K562 (cell line): ENCODE results near the gene IL5. TPM values are rescaled to one million over a fixed set of nuclear protein-coding genes. Genes with fewer than 3 reads are reported as not detected.
A peak's percentile ranks its signal among the peaks of the same experiment; 100 is the strongest.

Experiments used
- CC2D1A ChIP-seq: fragments of 450-650 bp; IDR thresholded peaks from 2 replicates; pipeline ENCODE4 v1.6.1; 2017; ENCODE audit warnings: mild to moderate bottlenecking
- CXXC5 ChIP-seq: fragments of 250-450 bp; sonication (Bioruptor Pico); IDR thresholded peaks from 2 replicates; pipeline ENCODE4 v1.8.0; 2022; ENCODE audit warnings: inconsistent platforms, mild to moderate bottlenecking, moderate library complexity
- KAT2B ChIP-seq: IDR thresholded peaks from one replicate; pipeline ENCODE4 v1.6.1; 2012; ENCODE audit warnings: low read depth, mild to moderate bottlenecking, control low read depth, inconsistent platforms, low read length, moderate library complexity
- MEF2D ChIP-seq: conservative IDR thresholded peaks from 2 replicates; pipeline ENCODE4 v1.6.1; 2016; ENCODE audit warnings: low read depth, missing genetic modification characterization, missing compliant biosample characterization
- RAD21 ChIP-seq, 2 experiments: fragments of 250-450 bp in 1 of 2; fragments of 450-650 bp in 1 of 2; sonication (Bioruptor Pico) in 1 of 2; formaldehyde crosslinking in 1 of 2; IDR thresholded peaks in 1 of 2; conservative IDR thresholded peaks in 1 of 2; 2 replicates each; pipeline versions ENCODE4 v1.4.0 to v1.8.0; 2020 to 2022; ENCODE audit warnings: mild to moderate bottlenecking in 2 of 2, moderate library complexity in 1 of 2
- RREB1 ChIP-seq: fragments of 250-450 bp; sonication (Bioruptor Pico); IDR thresholded peaks from 2 replicates; pipeline ENCODE4 v1.4.0; 2020
- SOX6 ChIP-seq: fragments of 450-650 bp; IDR thresholded peaks from 2 replicates; pipeline ENCODE4 v1.6.1; 2014; ENCODE audit warnings: mild to moderate bottlenecking
- TAL1 ChIP-seq: fragments of 450-650 bp; IDR thresholded peaks from 2 replicates; pipeline ENCODE4 v1.6.1; 2016; ENCODE audit warnings: mild to moderate bottlenecking
- TARDBP ChIP-seq: fragments of 450-650 bp; IDR thresholded peaks from 2 replicates; pipeline ENCODE4 v1.6.1; 2016
- TCF3 ChIP-seq: sonication (generic); formaldehyde crosslinking; IDR thresholded peaks from 2 replicates; pipeline ENCODE4 v1.4.0; 2020; ENCODE audit warnings: mild to moderate bottlenecking, missing genetic modification reagents
- TEAD4 ChIP-seq, 2 experiments: sonication (generic) in 1 of 2; formaldehyde crosslinking in 1 of 2; IDR thresholded peaks; 2 replicates each; pipeline versions ENCODE4 v1.6.1 to v1.8.0; 2012 to 2022; ENCODE audit warnings: borderline replicate concordance in 1 of 2, inconsistent platforms in 1 of 2, low read length in 1 of 2, mild to moderate bottlenecking in 1 of 2, missing genetic modification reagents in 1 of 2
- TFAP4 ChIP-seq: sonication (generic); formaldehyde crosslinking; IDR thresholded peaks from 2 replicates; pipeline ENCODE4 v1.8.0; 2022; ENCODE audit warnings: missing genetic modification reagents, mild to moderate bottlenecking, moderate library complexity, borderline replicate concordance
- THAP12 ChIP-seq: fragments of 250-450 bp; sonication (Bioruptor Pico); IDR thresholded peaks from 2 replicates; pipeline ENCODE4 v1.9.0; 2021; ENCODE audit warnings: mild to moderate bottlenecking, inconsistent platforms
- ZNF311 ChIP-seq: fragments of 250-450 bp; sonication (Bioruptor Pico); IDR thresholded peaks from 2 replicates; pipeline ENCODE4 v1.4.0; 2020; ENCODE audit warnings: mild to moderate bottlenecking, moderate library complexity
- ZNF41 ChIP-seq: fragments of 250-450 bp; sonication (Bioruptor Pico); conservative IDR thresholded peaks from 2 replicates; pipeline ENCODE4 v1.4.0; 2020; ENCODE audit warnings: mild to moderate bottlenecking
- ZNF561 ChIP-seq: fragments of 450-650 bp; formaldehyde crosslinking; conservative IDR thresholded peaks from 2 replicates; pipeline ENCODE4 v1.4.0; 2020; ENCODE audit warnings: mild to moderate bottlenecking, moderate library complexity
- ZNF696 ChIP-seq: fragments of 250-450 bp; sonication (Bioruptor Pico); conservative IDR thresholded peaks from 2 replicates; pipeline ENCODE4 v1.4.0; 2020; ENCODE audit warnings: mild to moderate bottlenecking, moderate library complexity
- ZNF778 ChIP-seq: fragments of 450-650 bp; formaldehyde crosslinking; IDR thresholded peaks from 2 replicates; pipeline ENCODE4 v1.4.0; 2020; ENCODE audit warnings: mild to moderate bottlenecking, moderate library complexity
- ZSCAN32 ChIP-seq: fragments of 450-650 bp; formaldehyde crosslinking; IDR thresholded peaks from 2 replicates; pipeline ENCODE4 v1.4.0; 2020; ENCODE audit warnings: mild to moderate bottlenecking, moderate library complexity
- polyA plus RNA-seq, 8 experiments: library from polyadenylated mRNA; depleted of rRNA in 4 of 8; stranded (reverse) in 5 of 8; unstranded in 3 of 8; fragments of >200 nt; fragmentation: Nextera tagmentation in 2 of 8; fragmentation: Illumina TruSeq in 1 of 8; extraction: Ambion mirVana in 2 of 8; extraction: Trizol in 1 of 8; gene quantifications; 2 replicates each; pipeline versions ENCODE4 v1.2.1 to v1.2.3, GENCODE V29; 2011 to 2014; ENCODE audit warnings: inconsistent platforms in 1 of 8, missing spikeins in 1 of 8
- total RNA-seq, 7 experiments: library from RNA; depleted of rRNA in 6 of 7; stranded (reverse); fragments of >200 nt in 6 of 7; fragmentation: Illumina TruSeq in 2 of 7; extraction: Trizol in 2 of 7; gene quantifications; 2 replicates each; pipeline versions ENCODE4 v1.2.1 to v1.2.3, GENCODE V29; 2011 to 2021; ENCODE audit warnings: low replicate concordance in 1 of 7

Gene IL5
- total and polyA plus RNA-seq, 9 of the 15 experiments (the other 6 are each of a cell fraction or from before 2014, with no cell fraction given) = 0.44 TPM; not detected in 8

GRCh38 chr5:132500931-132501628, 42.2 kb downstream of the IL5 start (continued):
- TF ChIP-seq THAP12 (CRISPR knock-in tag) = no peak
- peak; percentile 56 for TF ChIP-seq CXXC5
- peak; percentile 43 for TF ChIP-seq TCF3 (CRISPR knock-in tag)
- peak; percentile 21; the same call in 1 of the 2 replicates for TF ChIP-seq SOX6
- no peak for TF ChIP-seq ZNF41
- TF ChIP-seq TARDBP = no peak
- TF ChIP-seq ZNF696 (CRISPR knock-in tag) = no peak
- peak; percentile 58; the same call in 1 of the 2 replicates for TF ChIP-seq TFAP4
- 0 out of 2 replicates have a peak, but pooled peaks have one; percentile 40 for TF ChIP-seq ZNF311 (CRISPR knock-in tag)
- 0 out of 2 replicates have a peak, but pooled peaks have one; percentile 24 for TF ChIP-seq ZNF561 (CRISPR knock-in tag)
- peak; percentile 91 for TF ChIP-seq CC2D1A
- TF ChIP-seq TAL1 = 0 out of 2 replicates have a peak, but pooled peaks have one; percentile 7
- no peak for TF ChIP-seq ZNF778 (CRISPR knock-in tag)
- peak; percentile 98 to 99 for TF ChIP-seq RAD21 (CRISPR knock-in tag; conservative IDR thresholded peaks at IDR 0.05 in 1 of 2, IDR thresholded peaks at IDR 0.05 in 1 of 2)
- TF ChIP-seq MEF2D (tag) = 0 out of 2 replicates have a peak, but pooled peaks have one; percentile 17
- peak; percentile 2; the same call in 1 of the 2 replicates for TF ChIP-seq ZSCAN32
- TF ChIP-seq KAT2B = no peak
- peak; percentile 6; the same call in 1 of the 2 replicates for TF ChIP-seq TEAD4 (IDR thresholded peaks at IDR 0.05; ENCODE audit: low read length)
- no peak for TF ChIP-seq TEAD4 (CRISPR knock-in tag; IDR thresholded peaks at IDR 0.05; ENCODE audit: borderline replicate concordance)
- TF ChIP-seq RREB1 (CRISPR knock-in tag) = 0 out of 2 replicates have a peak, but pooled peaks have one; percentile 67
